ENCODE results near the gene PHACTR1. TPM values are rescaled to one million over a fixed set of nuclear protein-coding genes. Genes with fewer than 3 reads are reported as not detected.

The PHACTR1 gene
- total and polyA plus RNA-seq, 7 donors, result 0.60 to 7.5 (median 3.7) TPM

DNA sequence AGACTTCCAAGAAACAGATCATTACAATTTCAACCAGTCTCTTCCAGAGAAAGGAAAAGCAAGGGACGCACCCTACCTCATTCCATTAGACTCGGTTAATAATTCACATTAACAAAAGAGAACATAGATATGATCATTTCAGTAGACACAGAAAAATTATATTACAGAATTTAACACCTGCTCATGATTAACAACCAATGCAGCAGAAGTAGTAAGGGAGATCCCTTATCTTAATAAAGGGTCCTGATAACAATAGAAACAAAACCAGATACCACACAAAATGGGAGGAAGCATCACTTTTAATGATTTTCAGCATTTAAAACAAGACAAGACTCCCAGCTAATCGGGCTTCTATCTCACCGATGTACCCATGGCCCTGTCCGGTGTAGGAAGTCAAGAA is 396.8 kb downstream of the PHACTR1 start:
- intact Hi-C loops (cut with DNase I), result loop anchor here (5.0 kb wide), 1 partner anchor 201 kb away; no protein-coding TSS in a partner anchor
- Histone ChIP-seq H3K4me3 (no peak overlapping the region), H3K27ac (no peak overlapping the region), H3K27me3 (no peaks in the 10 kb centered on the region), H3K9me3 (peaks cover 0 to 3% (median 0%) of the 10 kb centered on the region in 4 donors), H3K4me1 (peaks cover 0 to 14% (median 13%) of the 10 kb centered on the region in 4 donors), H3K36me3 (no peaks in the 10 kb centered on the region)
- TF ChIP-seq CTCF (IDR thresholded peaks at IDR 0.05) (no peak), EP300 (IDR thresholded peaks at IDR 0.05) (no peak), POLR2A (IDR thresholded peaks at IDR 0.05) (no peak), POLR2AphosphoS5 (IDR thresholded peaks at IDR 0.05) (no peak)
- 90 to 92% methylated on average over 5 of the region's 5 CpGs for WGBS, 2 donors
- no peak for DNase-seq

DNA sequence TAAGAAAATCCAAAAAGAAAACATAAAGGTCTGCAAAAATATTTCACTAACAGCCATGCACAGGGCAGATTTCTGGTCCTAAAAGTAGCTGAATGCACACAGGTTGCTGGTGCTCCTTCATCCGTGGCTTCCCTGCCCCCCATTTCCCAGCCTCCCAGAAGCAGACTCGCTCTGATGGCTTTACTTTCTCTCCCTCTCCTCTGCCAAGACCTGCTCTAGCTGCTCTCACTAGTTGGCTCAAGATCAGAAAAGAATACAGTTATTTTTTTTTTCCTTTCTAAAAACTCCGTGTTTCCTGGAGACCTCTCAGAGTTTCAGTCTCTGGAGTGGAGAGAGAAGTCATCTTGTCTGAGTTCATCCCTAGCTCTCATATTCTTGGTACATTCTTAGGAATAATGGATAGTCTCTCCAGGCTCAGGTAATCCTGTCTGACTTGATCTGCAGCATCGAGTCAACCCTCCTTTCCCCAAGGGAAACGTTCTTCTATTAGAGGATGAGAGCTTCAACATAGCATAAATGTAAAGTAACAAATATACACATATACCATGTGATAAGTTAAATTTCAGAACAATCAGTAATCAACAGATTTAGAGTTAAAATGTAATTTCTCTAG is 397.5 kb downstream of the PHACTR1 start:
- no peaks in the 10 kb centered on the region for H3K27me3 ChIP-seq
- WGBS, 2 donors, result 36 to 41% methylated on average over 5 of the region's 5 CpGs
- intact Hi-C loops (cut with DNase I), result loop anchor here (2.0 to 5.0 kb wide), 2 partner anchors 19 to 202 kb away; no protein-coding TSS in a partner anchor
- no peaks in the 10 kb centered on the region for H3K36me3 ChIP-seq
- no peak overlapping the region for H3K4me3 ChIP-seq
- H3K9me3 ChIP-seq, result peaks cover 0 to 3% (median 0%) of the 10 kb centered on the region in 4 donors
- H3K4me1 ChIP-seq, result peaks cover 0 to 14% (median 13%) of the 10 kb centered on the region in 4 donors
- DNase-seq, result no peak
- no peak for TF ChIP-seq POLR2A (IDR thresholded peaks at IDR 0.05)
- no peak for TF ChIP-seq POLR2AphosphoS5 (IDR thresholded peaks at IDR 0.05)
- no peak for TF ChIP-seq EP300 (IDR thresholded peaks at IDR 0.05)
- TF ChIP-seq CTCF (IDR thresholded peaks at IDR 0.05), result no peak
- no peak overlapping the region for H3K27ac ChIP-seq

DNA sequence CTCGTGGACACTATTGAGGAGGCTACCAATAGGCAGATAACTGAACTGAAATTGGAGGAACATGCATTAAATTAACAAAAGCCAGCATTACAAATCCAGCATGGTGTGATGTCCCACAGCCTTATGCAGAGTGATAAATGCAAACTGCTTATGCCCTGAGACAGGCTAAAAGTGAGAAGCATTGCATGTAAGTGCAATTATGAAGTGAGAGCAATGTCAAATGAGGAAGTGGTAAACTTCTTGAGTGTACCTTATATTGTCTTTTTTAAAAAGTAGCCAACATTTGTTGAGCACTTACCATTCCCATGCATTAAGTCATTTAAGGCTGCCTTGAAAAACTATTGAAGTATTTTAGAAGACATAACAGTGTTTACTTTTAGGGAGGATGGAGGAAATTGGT is 399.6 kb downstream of the PHACTR1 start:
- Histone ChIP-seq H3K36me3 (no peaks in the 10 kb centered on the region), H3K9me3 (no peaks in the 10 kb centered on the region), H3K27me3 (no peaks in the 10 kb centered on the region), H3K4me3 (no peak overlapping the region), H3K27ac (no peak overlapping the region), H3K4me1 (peaks cover 0 to 14% (median 13%) of the 10 kb centered on the region in 4 donors)
- 64 to 78% methylated on average over 1 of the region's 1 CpG for WGBS, 2 donors
- no peak for DNase-seq
- intact Hi-C loops (cut with DNase I), result no loop called here
- TF ChIP-seq EP300 (IDR thresholded peaks at IDR 0.05) (no peak), POLR2A (IDR thresholded peaks at IDR 0.05) (no peak), CTCF (IDR thresholded peaks at IDR 0.05) (no peak), POLR2AphosphoS5 (IDR thresholded peaks at IDR 0.05) (no peak)

DNA sequence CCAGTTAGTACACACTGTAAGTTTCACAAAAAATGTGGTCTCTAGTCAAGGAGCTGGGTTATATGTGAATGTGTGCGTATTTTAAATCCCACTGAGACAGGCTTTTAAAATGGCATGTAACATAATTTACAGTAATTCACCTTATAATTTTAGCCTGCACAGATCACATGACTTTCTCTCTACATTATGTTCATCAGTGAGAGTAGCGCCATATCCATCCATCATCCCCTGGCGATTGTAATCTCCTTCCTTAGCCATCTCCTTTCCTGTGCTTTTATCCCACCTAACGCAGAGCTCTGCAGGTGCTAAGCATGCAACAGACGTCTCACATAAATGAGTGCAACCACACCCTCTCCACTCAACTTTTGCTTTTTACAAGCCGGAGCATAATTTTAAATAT is 401.0 kb downstream of the PHACTR1 start:
- Histone ChIP-seq H3K4me3 (no peak overlapping the region), H3K4me1 (peaks cover 0 to 14% (median 13%) of the 10 kb centered on the region in 4 donors), H3K9me3 (no peaks in the 10 kb centered on the region), H3K27ac (no peak overlapping the region), H3K27me3 (no peaks in the 10 kb centered on the region), H3K36me3 (no peaks in the 10 kb centered on the region)
- TF ChIP-seq POLR2AphosphoS5 (IDR thresholded peaks at IDR 0.05) (no peak), EP300 (IDR thresholded peaks at IDR 0.05) (no peak), CTCF (IDR thresholded peaks at IDR 0.05) (no peak)
- no peak for DNase-seq
- 57 to 71% methylated on average over 6 of the region's 6 CpGs for WGBS, 2 donors
- intact Hi-C loops (cut with DNase I), result no loop called here

GRCh38 chr6:13119549-13119948 is 403.0 kb downstream of the PHACTR1 start:
- H3K4me1 ChIP-seq, result peaks cover 0 to 5% (median 3%) of the 10 kb centered on the region in 4 donors
- H3K4me3 ChIP-seq, result no peak overlapping the region
- no peaks in the 10 kb centered on the region for H3K27me3 ChIP-seq
- H3K9me3 ChIP-seq, result no peaks in the 10 kb centered on the region
- TF ChIP-seq POLR2A (IDR thresholded peaks at IDR 0.05), result no peak
- TF ChIP-seq CTCF (IDR thresholded peaks at IDR 0.05), result no peak
- no peak for TF ChIP-seq POLR2AphosphoS5 (IDR thresholded peaks at IDR 0.05)
- no peak for TF ChIP-seq EP300 (IDR thresholded peaks at IDR 0.05)
- H3K27ac ChIP-seq, result no peak overlapping the region
- no peaks in the 10 kb centered on the region for H3K36me3 ChIP-seq
- no peak for DNase-seq
- WGBS, 2 donors, result 85 to 92% methylated on average over 5 of the region's 5 CpGs
- intact Hi-C loops (cut with DNase I), result no loop called here
